HepG2 (cell line): ENCODE data around the gene FAM111A. TPM values are rescaled to one million over a fixed set of nuclear protein-coding genes. Genes with fewer than 3 reads are reported as not detected.

Experiments
- ATAC-seq: fragments of 200-7000 bp; cut with Tn5 transposase; 3 replicates; pipeline ENCODE4 v1.9.1; 2020; ENCODE audit warnings: mild to moderate bottlenecking, moderate library complexity
- BruUV-seq: library from RNA; stranded (reverse); fragments of 400-500 nt; replicated peaks from 2 replicates; lab custom pipeline; 2021; lab: Mats Ljungman, UMichigan
- CTCF ChIA-PET: fragments of 300-600 bp; formaldehyde crosslinking; extraction: SDS; loops from one replicate; lab custom pipeline; 2021; ENCODE audit warnings: low total read pairs, inconsistent platforms, low intra/inter-chr PET ratio; lab: Yijun Ruan, JAX
- POLR2A ChIA-PET: fragments of 350-600 bp; sonication (Branson Sonifier 250); formaldehyde crosslinking; loops from one replicate; lab custom pipeline; 2020; ENCODE audit warnings: antibody characterized with exemption, inconsistent platforms; lab: Yijun Ruan, JAX
- DNase-seq: peaks from one replicate; pipeline ENCODE4 v3.0.0-alpha.2; 2015; ENCODE audit warnings: low spot score
- FAIRE-seq: peaks from 3 replicates; lab custom pipeline; 2011; peaks lifted over from hg19 to GRCh38; lab: Jason Lieb, UNC
- H2AFZ ChIP-seq: one replicate; pipeline ENCODE4 v1.6.1; 2011; ENCODE audit warnings: low read length, inconsistent platforms
- H3K27ac ChIP-seq: fragments of 300-600 bp; 3 replicates; pipeline ENCODE4 v1.8.0; 2011; ENCODE audit warnings: mixed run types, mild to moderate bottlenecking, mixed read lengths, low read length, inconsistent platforms; ENCODE audit not compliant: insufficient read depth; ENCODE audit errors: extremely low read length
- H3K27me3 ChIP-seq, 2 experiments: fragments of 200-600 bp in 1 of 2; 2 replicates in 1 of 2; 3 replicates in 1 of 2; pipeline versions ENCODE4 v1.6.0 to v1.8.0; 2011; ENCODE audit warnings: low read length in 2 of 2, mild to moderate bottlenecking in 2 of 2, moderate library complexity in 2 of 2, inconsistent platforms in 1 of 2; ENCODE audit not compliant: insufficient read depth in 2 of 2, control insufficient read depth in 1 of 2
- H3K36me3 ChIP-seq, 2 experiments: fragments of 200-600 bp in 1 of 2; replicated peaks in 1 of 2; 2 replicates in 1 of 2; 3 replicates in 1 of 2; pipeline versions ENCODE4 v1.5.1 to v1.8.0; 2011; ENCODE audit warnings: low read length in 2 of 2, inconsistent platforms in 1 of 2; ENCODE audit not compliant: insufficient read depth in 2 of 2, control insufficient read depth in 1 of 2
- H3K4me1 ChIP-seq: 2 replicates; pipeline ENCODE4 v1.5.1; 2012; ENCODE audit warnings: low read length, inconsistent platforms; ENCODE audit not compliant: insufficient read depth
- H3K4me2 ChIP-seq: 2 replicates; pipeline ENCODE4 v1.6.0; 2011; ENCODE audit warnings: low read depth, low read length, inconsistent platforms
- H3K4me3 ChIP-seq, 3 experiments: fragments of 200-600 bp in 1 of 3; sonication (generic), shearing (Covaris generic) in 1 of 3; replicated peaks in 1 of 3; 2 replicates each; pipeline ENCODE4 v1.5.1; 2011 to 2016; ENCODE audit warnings: low read length in 3 of 3, inconsistent platforms in 2 of 3, low read depth in 2 of 3, mild to moderate bottlenecking in 2 of 3, control low read depth in 1 of 3, mixed read lengths in 1 of 3; ENCODE audit not compliant: insufficient read depth in 1 of 3
- H3K79me2 ChIP-seq: one replicate; pipeline ENCODE4 v1.6.1; 2011; ENCODE audit warnings: low read length, inconsistent platforms; ENCODE audit not compliant: insufficient read depth
- H3K9ac ChIP-seq: 2 replicates; pipeline ENCODE4 v1.6.0; 2011; ENCODE audit warnings: mild to moderate bottlenecking, low read depth, low read length, inconsistent platforms; ENCODE audit not compliant: insufficient read depth
- H3K9me3 ChIP-seq: 2 replicates; pipeline ENCODE4 v1.5.1; 2012; ENCODE audit warnings: mild to moderate bottlenecking, low read length
- H4K20me1 ChIP-seq: 2 replicates; pipeline ENCODE4 v1.6.0; 2011; ENCODE audit warnings: inconsistent platforms, mild to moderate bottlenecking, low read length, moderate library complexity; ENCODE audit not compliant: insufficient read depth
- AGO2 ChIP-seq: fragments of 200-400 bp; formaldehyde crosslinking; optimal IDR thresholded peaks from 2 replicates; pipeline ENCODE3; 2017; ENCODE audit warnings: mild to moderate bottlenecking, low read depth, low read length, moderate library complexity
- MTA1 ChIP-seq: sonication (generic); formaldehyde crosslinking; IDR thresholded peaks from 2 replicates; pipeline ENCODE4 v1.4.0; 2020; ENCODE audit warnings: missing genetic modification reagents, mild to moderate bottlenecking, borderline replicate concordance
- NFRKB ChIP-seq: fragments of 450-650 bp; IDR thresholded peaks from 2 replicates; pipeline ENCODE4 v1.6.1; 2017
- REPIN1 ChIP-seq: sonication (generic); formaldehyde crosslinking; IDR thresholded peaks from 2 replicates; pipeline ENCODE4 v1.8.0; 2022; ENCODE audit warnings: missing genetic modification reagents, low read depth, mild to moderate bottlenecking, borderline replicate concordance
- SPEN ChIP-seq: sonication (generic); formaldehyde crosslinking; IDR thresholded peaks from 2 replicates; pipeline ENCODE4 v1.5.1; 2020; ENCODE audit warnings: low read depth, mild to moderate bottlenecking, missing genetic modification reagents
- TBL1XR1 ChIP-seq: fragments of 150-350 bp; IDR thresholded peaks from 2 replicates; pipeline ENCODE4 v1.6.1; 2014; ENCODE audit warnings: borderline replicate concordance, low read length; ENCODE audit not compliant: partially characterized antibody
- XBP1 ChIP-seq: sonication (generic); formaldehyde crosslinking; IDR thresholded peaks from 2 replicates; pipeline ENCODE4 v1.5.0; 2020; ENCODE audit warnings: missing genetic modification reagents
- ZNF3 ChIP-seq: IDR thresholded peaks from 2 replicates; pipeline ENCODE4 v1.7.0; 2017; ENCODE audit warnings: inconsistent platforms
- ZNF34 ChIP-seq: sonication (generic); formaldehyde crosslinking; IDR thresholded peaks from 2 replicates; pipeline ENCODE4 v1.4.0; 2020; ENCODE audit warnings: mild to moderate bottlenecking, missing genetic modification reagents, borderline replicate concordance
- ZNF446 ChIP-seq: sonication (generic); formaldehyde crosslinking; IDR thresholded peaks from 2 replicates; pipeline ENCODE4 v1.5.0; 2020; ENCODE audit warnings: mild to moderate bottlenecking, missing genetic modification reagents
- ZNF501 ChIP-seq: sonication (generic); formaldehyde crosslinking; IDR thresholded peaks from 2 replicates; pipeline ENCODE4 v1.5.1; 2020; ENCODE audit warnings: mild to moderate bottlenecking, moderate library complexity, missing genetic modification reagents
- ZNF619 ChIP-seq: sonication (generic); formaldehyde crosslinking; IDR thresholded peaks from 2 replicates; pipeline ENCODE4 v1.4.0; 2020; ENCODE audit warnings: mild to moderate bottlenecking, missing genetic modification reagents
- WGBS: methylation state at CpG from one replicate; pipeline ENCODE4 v1.1.6; 2017; ENCODE audit warnings: low lambda C conversion rate; 5-methylcytosine and 5-hydroxymethylcytosine counted together
- in situ Hi-C: cut with HindIII; loops from 2 replicates; pipeline ENCODE4 v1.10.0; 2017; ENCODE audit warnings: low pct_unique_long_range_greater_than_20kb; ENCODE audit not compliant: extremely low pct_ligation_motif_present
- intact Hi-C: fragments of 100-400 bp; cut with micrococcal nuclease; formaldehyde crosslinking; loops from one replicate; pipeline ENCODE4 v1.10.0; 2022; ENCODE audit not compliant: unreplicated experiment
- polyA plus RNA-seq, 8 experiments: library from polyadenylated mRNA; depleted of rRNA in 3 of 8; stranded (reverse) in 7 of 8; unstranded in 1 of 8; fragments of >200 nt; fragmentation: Illumina TruSeq in 4 of 8; extraction: Trizol in 4 of 8; gene quantifications; 2 replicates each; pipeline versions ENCODE4 v1.2.1 to v1.2.3, GENCODE V29; 2011 to 2016; ENCODE audit warnings: low read depth in 4 of 8, missing spikeins in 1 of 8, mixed read lengths in 1 of 8; ENCODE audit not compliant: insufficient read depth in 1 of 8
- total RNA-seq, 5 experiments: library from RNA; depleted of rRNA; stranded (reverse); fragments of >200 nt; fragmentation: Illumina TruSeq; extraction: Trizol; gene quantifications; 2 replicates each; pipeline ENCODE4 v1.2.3, GENCODE V29; 2016; ENCODE audit warnings: low read depth in 1 of 5
- TF ChIP-seq, protein P1 (sequence below): sonication (generic); formaldehyde crosslinking; conservative IDR thresholded peaks from 2 replicates; pipeline ENCODE4 v1.8.0; 2022; ENCODE audit warnings: mild to moderate bottlenecking, moderate library complexity, missing genetic modification reagents
- TF ChIP-seq, protein P2 (sequence below): sonication (generic); formaldehyde crosslinking; IDR thresholded peaks from 2 replicates; pipeline ENCODE4 v1.5.1; 2020; ENCODE audit warnings: mild to moderate bottlenecking, moderate library complexity, missing genetic modification reagents
- TF ChIP-seq, protein P3 (sequence below): sonication (generic); formaldehyde crosslinking; IDR thresholded peaks from 2 replicates; pipeline ENCODE4 v1.5.0; 2020; ENCODE audit warnings: missing genetic modification reagents, mild to moderate bottlenecking, borderline replicate concordance

The FAM111A gene
- total and polyA plus RNA-seq, 2 of the 13 experiments (the other 11 are each of a cell fraction or from before 2014, with no cell fraction given) = 3.2 to 13.5 TPM

DNA sequence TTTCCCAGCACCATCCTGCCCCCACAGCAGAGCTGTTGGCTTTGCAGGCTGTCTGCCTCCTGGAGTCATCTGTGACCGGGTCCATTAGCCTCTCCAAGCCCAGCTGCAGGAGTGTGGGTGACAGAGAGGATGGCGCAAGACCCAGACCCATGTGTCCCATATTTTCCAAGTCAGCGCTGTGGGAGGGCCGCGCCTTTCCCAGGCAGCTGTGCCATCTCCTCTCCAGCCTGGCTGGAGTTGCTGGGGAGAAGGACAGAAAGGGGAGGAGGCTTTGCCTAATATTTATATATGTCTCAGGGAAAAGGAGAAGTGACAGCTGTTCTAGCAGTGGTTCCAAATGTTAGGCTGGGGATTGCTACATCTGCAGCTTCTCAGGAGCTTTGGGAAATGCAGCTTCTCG is 44.9 kb downstream of the FAM111A start:
- Histone ChIP-seq H2AFZ (no peak overlapping the region), H3K9ac (no peak overlapping the region), H3K27ac (no peak overlapping the region), H3K4me3 (no peak overlapping the region), H3K36me3 (peaks cover 2 to 3% of the 10 kb centered on the region in 2 experiments; a peak in 2 of 5 replicates), H3K4me2 (no peak overlapping the region), H4K20me1 (no peaks in the 10 kb centered on the region), H3K4me1 (peaks cover 30% of the 10 kb centered on the region), H3K27me3 (no peaks in the 10 kb centered on the region), H3K79me2 (no peaks in the 10 kb centered on the region), H3K9me3 (no peaks in the 10 kb centered on the region)
- TF ChIP-seq ZNF446 (CRISPR knock-in tag) = no peak
- TF ChIP-seq NFRKB = no peak
- TF ChIP-seq ZNF3 (CRISPR knock-in tag) = no peak
- TF ChIP-seq XBP1 = no peak
- TF ChIP-seq TBL1XR1 = no peak
- no peak for TF ChIP-seq REPIN1 (CRISPR knock-in tag)
- TF ChIP-seq, protein P1, sequence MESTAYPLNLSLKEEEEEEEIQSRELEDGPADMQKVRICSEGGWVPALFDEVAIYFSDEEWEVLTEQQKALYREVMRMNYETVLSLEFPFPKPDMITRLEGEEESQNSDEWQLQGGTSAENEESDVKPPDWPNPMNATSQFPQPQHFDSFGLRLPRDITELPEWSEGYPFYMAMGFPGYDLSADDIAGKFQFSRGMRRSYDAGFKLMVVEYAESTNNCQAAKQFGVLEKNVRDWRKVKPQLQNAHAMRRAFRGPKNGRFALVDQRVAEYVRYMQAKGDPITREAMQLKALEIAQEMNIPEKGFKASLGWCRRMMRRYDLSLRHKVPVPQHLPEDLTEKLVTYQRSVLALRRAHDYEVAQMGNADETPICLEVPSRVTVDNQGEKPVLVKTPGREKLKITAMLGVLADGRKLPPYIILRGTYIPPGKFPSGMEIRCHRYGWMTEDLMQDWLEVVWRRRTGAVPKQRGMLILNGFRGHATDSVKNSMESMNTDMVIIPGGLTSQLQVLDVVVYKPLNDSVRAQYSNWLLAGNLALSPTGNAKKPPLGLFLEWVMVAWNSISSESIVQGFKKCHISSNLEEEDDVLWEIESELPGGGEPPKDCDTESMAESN (CRISPR knock-in tag) = no peak
- TF ChIP-seq ZNF34 = no peak
- TF ChIP-seq AGO2 = no peak
- no peak for TF ChIP-seq MTA1 (CRISPR knock-in tag)
- no peak for TF ChIP-seq ZNF501 (CRISPR knock-in tag)
- TF ChIP-seq, protein P2, sequence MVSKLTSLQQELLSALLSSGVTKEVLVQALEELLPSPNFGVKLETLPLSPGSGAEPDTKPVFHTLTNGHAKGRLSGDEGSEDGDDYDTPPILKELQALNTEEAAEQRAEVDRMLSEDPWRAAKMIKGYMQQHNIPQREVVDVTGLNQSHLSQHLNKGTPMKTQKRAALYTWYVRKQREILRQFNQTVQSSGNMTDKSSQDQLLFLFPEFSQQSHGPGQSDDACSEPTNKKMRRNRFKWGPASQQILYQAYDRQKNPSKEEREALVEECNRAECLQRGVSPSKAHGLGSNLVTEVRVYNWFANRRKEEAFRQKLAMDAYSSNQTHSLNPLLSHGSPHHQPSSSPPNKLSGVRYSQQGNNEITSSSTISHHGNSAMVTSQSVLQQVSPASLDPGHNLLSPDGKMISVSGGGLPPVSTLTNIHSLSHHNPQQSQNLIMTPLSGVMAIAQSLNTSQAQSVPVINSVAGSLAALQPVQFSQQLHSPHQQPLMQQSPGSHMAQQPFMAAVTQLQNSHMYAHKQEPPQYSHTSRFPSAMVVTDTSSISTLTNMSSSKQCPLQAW (CRISPR knock-in tag) = no peak
- TF ChIP-seq, protein P3, sequence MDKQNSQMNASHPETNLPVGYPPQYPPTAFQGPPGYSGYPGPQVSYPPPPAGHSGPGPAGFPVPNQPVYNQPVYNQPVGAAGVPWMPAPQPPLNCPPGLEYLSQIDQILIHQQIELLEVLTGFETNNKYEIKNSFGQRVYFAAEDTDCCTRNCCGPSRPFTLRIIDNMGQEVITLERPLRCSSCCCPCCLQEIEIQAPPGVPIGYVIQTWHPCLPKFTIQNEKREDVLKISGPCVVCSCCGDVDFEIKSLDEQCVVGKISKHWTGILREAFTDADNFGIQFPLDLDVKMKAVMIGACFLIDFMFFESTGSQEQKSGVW = no peak
- no peak for TF ChIP-seq ZNF619 (CRISPR knock-in tag)
- TF ChIP-seq SPEN (CRISPR knock-in tag) = no peak
- POLR2A ChIA-PET = interaction anchor here (3.4 kb wide), 1 partner anchor 14 kb away, joined by 46 read pairs; the partner anchor contains the start of gene DTX4
- DNase-seq (no peak), FAIRE-seq (no peak), ATAC-seq (no peak)
- BruUV-seq = no TSS peak
- CTCF ChIA-PET = interaction anchor here (4.1 kb wide), 1 partner anchor 16 kb away, joined by 45 read pairs; the partner anchor contains the start of gene DTX4
- in situ Hi-C loops (loop anchor here (25.0 kb wide), 1 partner anchor 500 kb away; no protein-coding TSS in a partner anchor), intact Hi-C loops (no loop called here)
- 87% methylated on average over 5 of the region's 6 CpGs for WGBS
